ENCODE measurements around the gene POLE3.
"Not testable (repeated sequence)": the region's sequence is repeated elsewhere in the genome, so short reads cannot be mapped to it uniquely, and the experiment has no call there.

POLE3 gene

DNA sequence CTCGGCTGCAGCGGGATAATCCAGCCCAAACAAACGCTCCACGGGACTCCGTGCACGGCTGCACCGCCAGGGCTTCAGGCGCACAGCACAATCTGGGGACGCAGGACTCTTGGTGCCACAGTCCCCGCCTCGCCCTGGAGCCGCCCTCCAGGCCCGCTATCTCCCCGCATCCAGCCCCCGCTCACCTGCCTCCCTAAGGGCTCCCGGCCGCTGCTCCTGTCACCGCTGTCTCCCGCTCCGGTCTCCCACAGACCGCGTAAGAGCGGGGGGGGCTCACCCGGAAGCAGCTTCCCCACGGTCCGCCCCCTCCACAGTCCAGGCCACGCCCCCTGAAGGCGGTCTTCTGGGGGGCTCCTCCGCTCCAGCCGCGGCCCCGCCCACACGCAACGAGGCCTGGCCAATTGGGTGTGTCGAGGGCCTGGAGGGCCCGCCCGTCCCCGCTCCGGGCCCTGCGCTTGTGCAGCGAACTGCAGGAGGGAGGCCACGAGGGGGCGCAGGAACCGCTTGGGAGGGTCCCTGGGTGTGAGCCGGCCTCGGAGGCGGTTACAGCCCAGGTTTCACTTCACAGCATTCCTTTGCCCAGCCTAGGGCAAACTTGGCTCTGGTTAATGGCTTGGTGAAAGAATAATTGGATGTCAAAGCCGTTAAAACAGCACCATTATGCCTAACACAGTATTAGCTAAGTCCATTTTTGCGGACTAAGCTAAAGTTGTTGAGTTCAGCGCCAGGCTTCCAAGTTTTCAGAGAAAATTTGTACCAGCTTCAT is 9.3 kb downstream of the POLE3 start, which contains the start of gene ALAD:
TSS of gene ALAD (minus strand) at position 258 of the 766 bp plus-strand sequence. CDS start 7,725 bp downstream, outside the sequence.
- peak; percentile 100 for DNase-seq

DNA sequence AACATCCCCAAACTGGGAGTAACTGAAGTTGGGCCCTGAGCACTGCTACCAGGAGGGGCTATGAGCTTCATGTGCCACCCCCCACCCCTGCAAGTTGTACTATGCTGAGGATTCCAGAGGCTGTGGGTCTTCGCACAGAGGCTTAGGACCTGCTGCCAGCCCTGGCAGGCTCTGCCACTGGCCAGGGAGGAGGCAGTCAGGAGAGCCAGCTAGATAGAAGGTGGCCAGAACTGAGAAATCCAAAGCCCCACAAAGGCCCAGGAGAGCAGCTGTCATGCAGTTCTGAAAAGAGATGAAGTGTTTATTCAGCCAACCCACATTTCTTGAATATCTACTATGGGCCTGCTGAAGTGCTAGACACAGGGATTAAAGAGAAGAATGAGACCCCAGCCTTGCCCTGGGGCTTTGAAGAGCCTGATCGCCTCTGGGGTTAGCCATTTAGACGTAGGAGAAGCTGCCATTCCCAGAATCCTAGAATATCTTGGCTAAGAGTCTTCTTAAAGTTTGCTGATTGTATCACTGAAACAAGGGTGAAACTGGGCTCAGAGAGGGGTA is 10.8 kb downstream of the POLE3 start:
- no peak for DNase-seq

GRCh38 chr9:113398796-113399195 is 11.7 kb downstream of the POLE3 start:
- DNase-seq = no peak

DNA sequence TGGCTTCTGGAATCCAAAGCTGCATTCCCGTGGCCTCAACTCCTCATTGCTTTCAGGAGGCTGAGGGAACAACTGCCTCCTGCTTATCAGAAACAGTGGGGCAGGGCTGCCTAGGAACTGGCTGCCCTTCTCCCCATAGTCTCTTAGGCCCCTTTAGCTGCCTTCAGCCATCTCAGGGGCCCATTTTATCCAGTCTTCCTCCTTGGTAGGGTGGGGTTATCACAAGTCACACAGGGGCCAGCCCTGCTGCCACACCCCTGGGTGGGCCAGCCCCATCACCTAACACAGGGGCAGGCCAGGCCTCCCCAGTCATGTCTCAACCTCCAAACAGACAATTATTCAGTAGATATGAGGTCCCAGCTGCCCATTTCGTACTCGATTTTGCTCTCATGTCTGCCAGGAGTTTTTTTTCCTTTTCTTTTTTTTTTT is 13.3 kb downstream of the POLE3 start:
- DNase-seq = no peak

DNA sequence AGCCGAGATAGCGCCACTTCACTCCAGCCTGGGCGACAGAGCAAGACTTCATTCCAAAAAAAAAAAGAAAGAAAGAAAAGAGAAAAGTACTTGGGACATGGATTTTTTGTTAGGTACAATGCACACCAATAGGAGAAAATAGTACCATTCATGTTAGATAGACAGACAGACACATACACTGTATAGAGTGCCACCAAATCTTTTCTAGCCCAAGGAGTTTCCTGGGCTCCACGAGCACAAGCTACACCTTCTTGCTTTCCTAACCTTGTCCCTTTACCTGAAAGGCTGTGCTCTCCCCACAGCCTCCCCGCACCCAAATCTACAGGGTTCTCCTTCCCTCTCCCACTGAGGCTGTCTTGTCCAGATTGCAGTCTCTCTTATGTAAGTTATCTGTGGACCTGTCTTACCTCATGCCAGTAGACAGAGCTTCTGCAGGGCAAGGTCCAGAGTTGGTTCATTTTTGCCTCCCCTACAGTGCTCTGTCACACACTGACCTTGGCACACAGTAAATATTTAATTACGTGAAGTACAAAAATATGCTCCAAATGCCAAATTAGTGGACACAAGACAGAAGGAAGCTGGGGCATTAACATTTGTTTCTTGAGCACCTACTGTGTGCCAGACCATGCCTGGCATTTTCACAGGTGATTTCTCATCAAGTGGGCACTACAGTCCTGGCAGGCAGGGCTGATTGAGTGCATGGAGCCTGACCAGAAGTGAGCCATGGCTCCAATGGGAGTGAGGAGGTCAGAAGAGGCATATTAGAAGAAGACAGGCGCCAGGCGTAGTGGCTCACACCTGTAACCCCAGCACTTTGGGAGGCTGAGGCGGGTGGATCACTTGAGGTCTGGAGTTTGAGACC is 15.2 kb downstream of the POLE3 start:
- no peak for DNase-seq

GRCh38 chr9:113393281-113393680 is 17.2 kb downstream of the POLE3 start:
- peak; percentile 33 for DNase-seq

DNA sequence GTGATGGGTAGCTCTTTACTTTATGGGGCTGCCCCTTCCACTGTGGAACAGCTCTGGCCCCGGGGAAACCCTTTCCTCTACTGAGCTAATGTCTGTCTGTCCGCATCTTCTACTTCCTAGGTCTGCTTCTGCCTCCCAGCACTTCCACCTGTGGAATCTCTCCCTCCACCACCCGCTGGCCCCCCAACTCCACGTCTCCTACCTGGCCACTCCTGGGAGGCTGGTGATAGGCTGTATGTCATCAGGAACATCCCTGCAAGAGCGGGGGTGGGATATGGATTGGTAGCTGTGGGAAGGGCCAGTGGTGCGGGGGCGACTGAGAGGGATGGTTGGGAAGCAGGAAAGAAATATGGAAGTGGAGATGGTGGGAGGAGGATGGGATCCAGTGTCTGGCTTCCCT is 18.6 kb downstream of the POLE3 start:
- no peak for DNase-seq

- no peak for DNase-seq
These were observed 20.1 kb downstream of the POLE3 start for GRCh38 chr9:113390192-113390960.

- DNase-seq = no peak
These were observed 21.0 kb downstream of the POLE3 start for GRCh38 chr9:113389451-113389850.

DNA sequence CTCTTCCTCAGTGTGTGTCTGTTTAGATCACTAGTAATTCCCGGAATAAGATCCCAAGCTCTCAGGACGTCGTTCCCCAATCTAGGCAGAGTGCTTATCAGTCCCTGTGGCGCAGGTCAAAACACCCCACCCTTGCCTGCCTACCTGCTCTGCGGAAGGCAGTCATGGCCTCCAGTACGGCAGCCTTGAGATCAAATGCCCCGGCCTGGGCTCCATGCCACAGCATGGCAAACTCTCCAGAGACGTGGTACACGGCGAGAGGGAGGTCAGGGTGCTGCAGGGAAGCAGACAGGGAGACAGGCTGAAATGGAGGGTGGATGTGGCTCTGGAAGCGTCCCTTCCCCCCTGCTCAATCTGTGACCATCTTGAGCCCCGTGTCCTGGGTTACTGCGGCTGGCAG is 21.6 kb downstream of the POLE3 start:
- no peak for DNase-seq

- no peak for DNase-seq
These were observed 22.8 kb downstream of the POLE3 start for GRCh38 chr9:113387560-113388230.

DNA sequence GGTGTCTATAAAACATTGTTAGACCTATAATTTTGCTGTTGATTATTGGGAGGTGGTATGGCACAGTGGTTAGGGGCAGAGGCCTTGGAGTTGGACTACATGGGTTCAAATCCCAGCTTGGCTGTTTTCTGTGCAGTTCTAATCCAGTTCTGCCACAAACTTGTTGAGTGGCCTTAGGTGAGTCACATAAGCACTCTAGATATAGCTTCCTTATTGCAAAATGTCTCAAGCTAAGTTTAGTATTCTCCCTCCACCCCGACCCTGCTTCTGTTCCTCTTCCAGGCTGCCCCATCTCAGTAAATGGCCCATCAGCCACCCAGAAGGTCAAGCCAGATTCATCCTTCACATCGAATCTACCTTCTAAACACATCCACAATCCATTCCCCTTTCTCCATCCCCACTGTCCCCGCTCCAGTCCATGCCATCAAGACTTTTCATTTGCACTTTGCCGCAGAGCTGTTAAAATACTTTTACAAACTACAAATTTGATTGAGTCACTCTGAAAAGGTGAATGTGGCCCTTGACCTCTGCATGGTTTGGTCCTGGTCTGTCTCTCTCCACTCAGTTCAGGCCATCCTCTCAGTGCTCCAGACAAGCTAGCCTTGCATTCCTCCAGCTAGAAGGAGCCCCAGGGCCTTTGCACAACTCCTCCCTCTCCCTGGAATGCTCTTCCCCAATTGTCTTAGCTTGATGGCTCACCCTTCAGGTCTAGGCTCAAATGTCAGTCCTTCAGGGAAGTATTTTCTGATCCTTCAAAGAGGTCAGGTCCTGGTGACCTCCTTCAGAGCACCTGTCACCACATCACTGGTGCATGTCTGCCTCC is 23.7 kb downstream of the POLE3 start:
- no peak for DNase-seq

DNA sequence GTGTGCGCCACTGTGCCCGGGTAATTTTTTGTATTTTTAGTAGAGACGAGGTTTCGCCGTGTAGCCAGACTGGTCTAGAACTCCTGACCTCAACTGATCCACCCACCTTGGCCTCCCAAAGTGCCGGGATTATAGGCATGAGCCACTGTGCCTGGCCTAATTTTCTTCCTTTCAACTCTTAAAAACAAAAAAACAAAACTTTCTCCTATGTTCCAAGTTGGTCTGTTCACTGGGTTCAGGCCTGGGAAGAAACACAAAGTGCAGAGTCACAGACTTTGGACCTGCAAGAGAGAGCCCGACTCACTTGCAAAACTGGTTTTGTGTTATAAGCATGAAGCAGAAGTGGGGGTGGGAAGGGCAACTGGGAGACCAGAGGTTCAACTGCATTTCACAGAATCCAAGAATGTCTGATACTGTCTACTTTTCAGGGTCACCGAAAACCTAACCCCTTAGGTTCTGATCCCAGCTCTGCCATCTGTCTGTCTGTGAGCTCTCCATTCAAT is 28.5 kb downstream of the POLE3 start:
- DNase-seq = no peak

DNA sequence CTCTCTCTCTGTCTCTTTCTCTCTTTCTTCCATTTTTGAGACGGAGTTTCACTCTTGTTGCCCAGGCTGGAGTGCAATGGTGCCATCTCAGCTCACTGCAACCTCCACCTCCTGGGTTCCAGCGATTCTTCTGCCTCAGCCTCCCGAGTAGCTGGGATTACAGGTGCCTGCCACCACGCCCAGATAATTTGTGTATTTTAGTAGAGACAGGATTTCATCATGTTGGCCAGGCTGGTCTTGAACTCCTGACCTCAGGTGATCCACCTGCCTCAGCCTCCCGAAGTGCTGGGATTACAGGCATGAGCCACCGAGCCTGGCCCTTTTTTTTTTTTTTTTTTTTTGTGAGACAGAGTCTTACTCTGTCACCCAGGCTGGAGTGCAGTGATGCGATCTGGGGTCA is 29.0 kb downstream of the POLE3 start:
- not testable (repeated sequence) for DNase-seq

DNA sequence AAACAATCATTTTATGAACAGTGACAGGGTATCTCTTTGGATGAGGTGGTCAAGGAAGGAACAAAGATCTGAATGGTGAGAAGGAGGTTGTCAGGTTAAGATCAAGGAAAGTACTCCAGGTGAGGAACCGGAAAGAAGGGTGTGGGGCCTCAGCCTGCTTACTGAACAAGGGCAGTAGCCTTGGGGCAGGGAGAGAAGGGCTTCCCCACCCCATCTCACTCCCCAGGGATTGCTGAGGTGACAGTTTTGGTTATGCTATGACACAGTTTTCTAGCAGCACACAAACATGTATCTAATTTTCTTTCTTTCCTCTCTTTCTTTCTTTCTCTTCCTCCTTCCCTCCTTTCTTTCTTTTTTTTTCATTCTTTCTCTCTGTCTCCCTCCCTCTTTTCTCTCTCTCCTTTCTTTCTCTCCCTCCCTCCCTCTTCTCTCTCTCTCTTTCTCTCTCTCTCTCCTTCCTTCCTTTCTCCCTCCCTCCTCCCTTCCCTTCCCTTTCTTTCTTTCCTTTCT is 29.6 kb downstream of the POLE3 start:
- no peak for DNase-seq

GRCh38 chr9:113379829-113380210 is 30.7 kb downstream of the POLE3 start:
- not testable (repeated sequence) for DNase-seq

DNA sequence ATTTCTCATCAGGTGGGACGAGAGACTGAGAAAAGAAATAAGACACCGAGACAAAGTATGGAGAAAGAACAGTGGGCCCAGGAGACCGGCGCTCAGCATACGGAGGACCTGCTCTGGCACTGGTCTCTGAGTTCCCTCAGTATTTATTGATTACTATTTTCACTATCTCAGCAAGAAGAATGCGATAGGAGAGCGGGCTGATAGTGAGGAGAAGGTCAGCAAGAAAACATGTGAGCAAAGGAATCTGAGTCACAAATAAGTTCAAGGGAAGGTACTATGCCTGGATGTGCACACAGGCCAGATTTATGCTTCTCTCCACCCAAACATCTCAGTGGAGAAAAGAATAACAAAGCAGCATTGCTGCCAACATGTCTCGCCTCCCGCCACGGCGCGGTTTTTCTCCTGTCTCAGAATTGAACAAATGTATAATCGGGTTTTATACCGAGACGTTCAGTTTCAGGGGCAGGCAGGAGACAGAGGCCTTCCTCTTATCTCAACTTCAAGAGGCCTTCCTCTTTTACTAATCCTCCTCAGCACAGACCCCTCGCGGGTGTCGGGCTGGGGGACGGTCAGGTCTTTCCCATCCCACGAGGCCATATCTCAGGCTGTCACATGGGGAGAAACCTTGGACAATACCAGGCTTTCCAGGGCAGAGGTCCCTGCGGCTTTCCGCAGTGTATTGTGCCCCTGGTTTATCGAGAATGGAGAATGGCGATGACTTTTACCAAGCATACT is 31.2 kb downstream of the POLE3 start:
- DNase-seq = not testable (repeated sequence)

GRCh38 chr9:113376634-113377567 is 33.6 kb downstream of the POLE3 start, which contains the start of gene HDHD3:
HDHD3 (minus strand) TSS chr9:113376986; CDS start chr9:113374354, 2,632 bp downstream.
- peak; percentile 90 for DNase-seq

Data from activated effector memory CD4-positive, alpha-beta T cell treated with anti-CD3 and anti-CD28 coated beads, Interleukin-2, amount 50 U/mL, for 16 hours (primary cell).